Stimulated activated CD8-positive, alpha-beta memory T cell treated with anti-CD3 and anti-CD28 coated beads, Interleukin-15, amount 100 ng/mL, for 4 hours (primary cell): Measurements from ENCODE around the gene BAZ1B.
"Not testable (repeated sequence)": the region's sequence is repeated elsewhere in the genome, so short reads cannot be mapped to it uniquely, and the experiment has no call there.

Experiments
- DNase-seq, 2 donors: peaks; one replicate each; pipeline ENCODE4 v3.0.0-alpha.2; 2020; ENCODE audit warnings: low read depth in 2 of 2

BAZ1B gene

GRCh38 chr7:73522105-73522872, at the start of gene BAZ1B:
Gene BAZ1B, minus strand, starts transcription at chr7:73522293. Its CDS starts 360 bp downstream, at chr7:73521933.
- DNase-seq, result peak; percentile 95 to 96

- no peak for DNase-seq
Measured at GRCh38 chr7:73570977-73571376, 48.9 kb upstream of the BAZ1B start.

- no peak for DNase-seq
Measured at GRCh38 chr7:73570521-73570920, 48.4 kb upstream of the BAZ1B start.

GRCh38 chr7:73569042-73569608, 47.0 kb upstream of the BAZ1B start:
- no peak for DNase-seq

GRCh38 chr7:73567846-73568685, 46.0 kb upstream of the BAZ1B start:
- DNase-seq, result no peak

GRCh38 chr7:73567140-73567539, 45.0 kb upstream of the BAZ1B start:
- DNase-seq, result no peak

- DNase-seq, result not testable (repeated sequence)
Measured at GRCh38 chr7:73566431-73566830, 44.3 kb upstream of the BAZ1B start.

GRCh38 chr7:73565675-73566340, 43.7 kb upstream of the BAZ1B start:
- DNase-seq, result no peak

- no peak for DNase-seq
Measured at GRCh38 chr7:73560109-73560835, 38.2 kb upstream of the BAZ1B start.

GRCh38 chr7:73557397-73558257, 35.5 kb upstream of the BAZ1B start, which contains the start of gene BCL7B:
Gene BCL7B, minus strand, starts transcription at chr7:73557690. Its CDS starts 112 bp downstream, at chr7:73557578.
- DNase-seq, result peak; percentile 34 to 62

- DNase-seq, result peak; percentile 70 to 86
Measured at GRCh38 chr7:73557108-73557396, 35.0 kb upstream of the BAZ1B start.

GRCh38 chr7:73556208-73557107, 34.4 kb upstream of the BAZ1B start:
- no peak for DNase-seq

- DNase-seq, result no peak
Measured at GRCh38 chr7:73555411-73555982, 33.4 kb upstream of the BAZ1B start.

GRCh38 chr7:73550093-73550492, 28.0 kb upstream of the BAZ1B start:
- not testable (repeated sequence) for DNase-seq

- no peak for DNase-seq
Measured at GRCh38 chr7:73549176-73549575, 27.1 kb upstream of the BAZ1B start.

- DNase-seq, result no peak
Measured at GRCh38 chr7:73547841-73548240, 25.7 kb upstream of the BAZ1B start.

GRCh38 chr7:73544678-73545077, 22.6 kb upstream of the BAZ1B start:
- DNase-seq, result no peak

GRCh38 chr7:73541722-73542121, 19.6 kb upstream of the BAZ1B start:
- DNase-seq, result no peak

GRCh38 chr7:73539709-73540108, 17.6 kb upstream of the BAZ1B start:
- no peak for DNase-seq
